RWPE2 (cell line): ENCODE measurements around the gene SPIRE2.

Experiments
- ATAC-seq: fragments of 200-7000 bp; cut with Tn5 transposase; 3 replicates; pipeline ENCODE4 v1.9.1; 2021; ENCODE audit warnings: low read depth
- DNase-seq: peaks from one replicate; pipeline ENCODE4 v3.0.0-alpha.2; 2020; ENCODE audit warnings: low spot score
- H3K27ac ChIP-seq: fragments of 450-650 bp; 2 replicates; pipeline ENCODE4 v1.5.1; 2017; ENCODE audit warnings: mild to moderate bottlenecking; ENCODE audit not compliant: poor library complexity, severe bottlenecking
- H3K27me3 ChIP-seq: fragments of 250-450 bp; sonication (Bioruptor Pico); 2 replicates; pipeline ENCODE4 v1.5.1; 2021; ENCODE audit warnings: mild to moderate bottlenecking, moderate library complexity; ENCODE audit not compliant: insufficient read depth, poor library complexity, severe bottlenecking
- H3K36me3 ChIP-seq: fragments of 250-450 bp; sonication (Bioruptor Pico); 2 replicates; pipeline ENCODE4 v1.5.1; 2020; ENCODE audit warnings: low read depth, mild to moderate bottlenecking, moderate library complexity
- H3K4me1 ChIP-seq: fragments of 250-450 bp; sonication (Bioruptor Pico); 2 replicates; pipeline ENCODE4 v1.5.1; 2021; ENCODE audit warnings: mild to moderate bottlenecking, moderate library complexity; ENCODE audit not compliant: insufficient read depth, poor library complexity, severe bottlenecking
- H3K4me3 ChIP-seq: fragments of 250-450 bp; sonication (Bioruptor Pico); 2 replicates; pipeline ENCODE4 v1.5.1; 2021; ENCODE audit warnings: mild to moderate bottlenecking, moderate library complexity; ENCODE audit not compliant: severe bottlenecking
- H3K9me3 ChIP-seq: fragments of 250-450 bp; sonication (Bioruptor Pico); 2 replicates; pipeline ENCODE4 v1.5.1; 2021; ENCODE audit warnings: mild to moderate bottlenecking, moderate library complexity; ENCODE audit not compliant: severe bottlenecking
- CTCF ChIP-seq: fragments of 450-650 bp; IDR thresholded peaks from one replicate; pipeline ENCODE4 v1.5.1; 2017; ENCODE audit warnings: mild to moderate bottlenecking, moderate library complexity; ENCODE audit not compliant: poor library complexity, severe bottlenecking

The SPIRE2 gene

GRCh38 chr16:89907055-89907814, 79.0 kb downstream of the SPIRE2 start:
- ATAC-seq (no peak), DNase-seq (no peak)
- no peaks in the 10 kb centered on the region for H3K9me3 ChIP-seq
- H3K4me3 ChIP-seq: no peak overlapping the region
- H3K4me1 ChIP-seq: peaks cover 3% of the 10 kb centered on the region
- H3K27me3 ChIP-seq: no peaks in the 10 kb centered on the region
- H3K27ac ChIP-seq: no peak overlapping the region
- no peak for TF ChIP-seq CTCF
- H3K36me3 ChIP-seq: peaks cover 52% of the 10 kb centered on the region

GRCh38 chr16:89908236-89908635, 80.0 kb downstream of the SPIRE2 start:
- ATAC-seq: no peak
- TF ChIP-seq CTCF: no peak
- Histone ChIP-seq H3K36me3 (peaks cover 47% of the 10 kb centered on the region), H3K27me3 (no peaks in the 10 kb centered on the region), H3K9me3 (no peaks in the 10 kb centered on the region), H3K27ac (no peak overlapping the region), H3K4me3 (no peak overlapping the region), H3K4me1 (peaks cover 3% of the 10 kb centered on the region)
- no peak for DNase-seq

- H3K27me3 ChIP-seq: no peaks in the 10 kb centered on the region
- peak; percentile 86 for TF ChIP-seq CTCF
- H3K9me3 ChIP-seq: no peaks in the 10 kb centered on the region
- no peak overlapping the region for H3K4me3 ChIP-seq
- H3K36me3 ChIP-seq: peaks cover 30% of the 10 kb centered on the region
- ATAC-seq (peak; percentile 70), DNase-seq (peak; percentile 83)
- H3K4me1 ChIP-seq: peaks cover 3% of the 10 kb centered on the region
- H3K27ac ChIP-seq: no peak overlapping the region
These were observed 81.8 kb downstream of the SPIRE2 start for GRCh38 chr16:89909777-89910716.

GRCh38 chr16:89910717-89911354, 82.6 kb downstream of the SPIRE2 start:
- Histone ChIP-seq H3K4me3 (no peak overlapping the region), H3K36me3 (peaks cover 23% of the 10 kb centered on the region), H3K27me3 (no peaks in the 10 kb centered on the region), H3K9me3 (no peaks in the 10 kb centered on the region), H3K4me1 (peaks cover 3% of the 10 kb centered on the region), H3K27ac (no peak overlapping the region)
- DNase-seq (no peak), ATAC-seq (0 out of 3 replicates have a peak, but pooled peaks have one; percentile 3)
- no peak for TF ChIP-seq CTCF
